ENCODE data around the gene PIGQ. TPM values are rescaled to one million over a fixed set of nuclear protein-coding genes. Genes with fewer than 3 reads are reported as not detected.

PIGQ gene
- total RNA-seq, 1 donor from 2014 or later: 25.4 TPM

DNA sequence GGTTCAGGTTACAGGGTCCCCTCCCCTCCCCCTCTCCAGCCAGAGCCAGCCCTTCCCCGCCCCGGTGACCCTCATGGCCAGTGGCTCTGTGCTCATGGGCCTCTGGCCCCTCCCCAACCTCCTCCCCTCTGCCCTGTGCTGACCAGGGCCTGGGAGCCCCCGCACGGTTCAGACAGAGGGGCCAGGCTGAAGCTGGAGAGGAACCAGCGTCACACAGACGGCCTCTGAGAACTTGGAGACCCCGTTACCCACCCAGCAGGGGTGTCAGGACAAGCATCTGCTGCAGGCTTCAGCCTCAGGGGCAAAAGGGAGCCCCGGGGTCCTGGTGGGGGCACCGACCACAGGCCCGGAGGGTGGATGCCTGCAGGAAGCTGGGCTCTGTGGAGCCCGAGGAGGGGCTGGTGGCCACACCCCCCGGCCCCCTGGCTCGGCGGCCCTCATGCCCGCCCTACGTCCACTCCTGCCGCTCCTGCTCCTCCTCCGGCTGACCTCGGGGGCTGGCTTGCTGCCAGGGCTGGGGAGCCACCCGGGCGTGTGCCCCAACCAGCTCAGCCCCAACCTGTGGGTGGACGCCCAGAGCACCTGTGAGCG lies 61.1 kb downstream of the PIGQ start, which contains the start of gene WFIKKN1:
WFIKKN1 (plus strand) TSS at position 171 of the 591 bp plus-strand sequence; CDS start at position 440, 269 bp downstream.
- DNase-seq: peak; percentile 18

DNA sequence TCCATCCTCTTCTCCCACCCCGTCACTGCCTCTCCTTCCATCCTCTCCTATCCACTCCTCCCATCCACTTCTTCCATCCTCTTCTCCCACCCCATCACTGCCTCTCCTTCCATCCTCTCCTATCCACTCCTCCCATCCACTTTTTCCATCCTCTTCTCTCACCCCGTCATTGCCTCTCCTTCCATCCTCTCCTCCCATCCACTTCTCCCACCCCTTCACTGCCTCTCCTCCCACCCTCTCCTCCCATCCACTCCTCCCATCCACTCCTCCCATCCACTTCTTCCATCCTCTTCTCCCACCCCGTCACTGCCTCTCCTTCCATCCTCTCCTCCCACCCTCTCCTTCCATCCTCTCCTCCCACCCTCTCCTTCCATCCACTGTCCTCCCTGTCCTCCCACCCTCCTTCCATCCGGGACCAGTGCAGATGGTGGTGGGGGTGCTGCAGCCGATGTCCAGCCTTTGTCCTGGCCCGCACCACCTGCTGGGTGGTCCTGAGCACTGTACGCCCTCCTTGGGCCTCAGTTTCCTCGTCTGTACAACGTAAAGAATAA lies 62.1 kb downstream of the PIGQ start:
- no peak for DNase-seq

GRCh38 chr16:632486-633335 lies 62.9 kb downstream of the PIGQ start:
- no peak for DNase-seq

- DNase-seq: no peak
These were observed 63.7 kb downstream of the PIGQ start for GRCh38 chr16:633336-634050.

Other genes with a start within 250 kb of the PIGQ start
- 28.2 and 31.9 TPM in 2 replicates for gene AXIN1, start 217.2 kb upstream of the PIGQ start, total RNA-seq
- gene MRPL28, start 199.4 kb upstream of the PIGQ start, total RNA-seq: 85.9 and 103 TPM in 2 replicates
- 98.2 and 132 TPM in 2 replicates for gene PGAP6, start 188.0 kb upstream of the PIGQ start, total RNA-seq
- 42.2 and 55.7 TPM in 2 replicates for gene NME4, start 172.8 kb upstream of the PIGQ start, total RNA-seq
- 13.4 and 17.5 TPM in 2 replicates for gene DECR2, start 168.1 kb upstream of the PIGQ start, total RNA-seq
- gene RAB11FIP3, start 144.3 kb upstream of the PIGQ start, total RNA-seq: 34.9 and 46.8 TPM in 2 replicates
- 50.5 and 83.4 TPM in 2 replicates for gene CAPN15, start 42.3 kb upstream of the PIGQ start, total RNA-seq
- gene PRR35, start 9.6 kb upstream of the PIGQ start, total RNA-seq: not detected in 2 replicates
- gene NHLRC4, start 3.0 kb upstream of the PIGQ start, total RNA-seq: 1.9 and 2.7 TPM in 2 replicates
- 13.3 and 14.1 TPM in 2 replicates for gene RAB40C, start 20.1 kb downstream of the PIGQ start, total RNA-seq
- gene WFIKKN1, start 61.0 kb downstream of the PIGQ start, total RNA-seq: 0.14 and 0.17 TPM in 2 replicates
- gene METTL26, start 66.3 kb downstream of the PIGQ start, total RNA-seq: 76.4 and 83.6 TPM in 2 replicates
- gene MCRIP2, start 71.9 kb downstream of the PIGQ start, total RNA-seq: 11.2 and 12.6 TPM in 2 replicates
- 10.7 and 15.1 TPM in 2 replicates for gene WDR90, start 79.4 kb downstream of the PIGQ start, total RNA-seq
- 32.9 and 49.0 TPM in 2 replicates for gene RHOT2, start 98.2 kb downstream of the PIGQ start, total RNA-seq
- gene RHBDL1, start 105.7 kb downstream of the PIGQ start, total RNA-seq: 0.05 and 0.51 TPM in 2 replicates
- gene STUB1, start 110.4 kb downstream of the PIGQ start, total RNA-seq: 93.9 and 94.1 TPM in 2 replicates
- 34.9 and 45.7 TPM in 2 replicates for gene JMJD8, start 114.4 kb downstream of the PIGQ start, total RNA-seq
- 2.7 and 5.3 TPM in 2 replicates for gene WDR24, start 120.4 kb downstream of the PIGQ start, total RNA-seq
- 0.05 TPM in 1 of 2 replicates, not detected in the other for gene FBXL16, start 135.8 kb downstream of the PIGQ start, total RNA-seq
- 34.9 and 41.7 TPM in 2 replicates for gene METRN, start 145.2 kb downstream of the PIGQ start, total RNA-seq
- 25.5 and 47.5 TPM in 2 replicates for gene ANTKMT, start 151.2 kb downstream of the PIGQ start, total RNA-seq
- 0.34 and 0.65 TPM in 2 replicates for gene CCDC78, start 156.5 kb downstream of the PIGQ start, total RNA-seq
- 5.1 and 6.3 TPM in 2 replicates for gene HAGHL, start 157.1 kb downstream of the PIGQ start, total RNA-seq
- gene CIAO3, start 171.0 kb downstream of the PIGQ start, total RNA-seq: 34.6 and 42.4 TPM in 2 replicates
- gene MSLN, start 190.8 kb downstream of the PIGQ start, total RNA-seq: 0.09 TPM in 1 of 2 replicates, not detected in the other
- 31.1 and 48.4 TPM in 2 replicates for gene RPUSD1, start 218.4 kb downstream of the PIGQ start, total RNA-seq
- gene CHTF18, start 218.7 kb downstream of the PIGQ start, total RNA-seq: 20.1 and 23.8 TPM in 2 replicates
- not detected in 2 replicates for gene GNG13, start 230.8 kb downstream of the PIGQ start, total RNA-seq

Measured in dermis blood vessel endothelial cell (primary cell).